ENCODE measurements around the gene CIRBP.

DNA sequence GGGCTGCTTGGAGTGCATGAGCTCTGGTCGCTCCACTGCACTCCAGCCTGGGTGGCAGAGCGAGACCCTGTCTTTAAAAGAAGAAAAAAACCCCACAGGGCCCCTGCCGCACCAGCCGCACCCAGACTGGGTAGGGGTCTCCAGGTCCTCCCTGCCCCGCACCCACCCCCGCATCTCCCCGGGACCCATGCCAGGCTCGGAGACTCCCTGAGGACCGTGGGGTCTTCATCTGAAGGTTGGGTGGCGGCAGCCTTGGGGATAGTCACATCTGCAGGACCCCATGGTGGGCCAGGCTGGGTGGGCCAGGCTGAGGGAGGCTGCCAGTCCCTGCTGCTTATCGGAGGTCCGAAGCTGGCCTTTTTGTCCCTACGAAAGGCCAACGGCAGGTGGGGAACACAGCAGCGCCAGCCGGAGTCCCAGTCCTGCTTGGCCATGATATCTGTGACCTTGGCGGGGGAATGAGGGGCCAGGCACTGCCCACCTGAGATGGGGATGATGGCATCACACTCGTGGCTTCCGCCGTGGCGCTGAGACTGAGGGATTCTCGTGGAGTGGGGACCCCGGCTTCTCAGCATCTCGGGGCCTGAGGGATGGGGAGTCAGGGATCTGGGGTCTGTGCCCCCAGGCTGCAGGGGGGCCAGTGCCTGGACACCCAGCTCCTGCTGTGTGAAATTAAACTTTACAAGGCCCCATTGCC lies 27.6 kb downstream of the CIRBP start:
- TF ChIP-seq, protein P1, sequence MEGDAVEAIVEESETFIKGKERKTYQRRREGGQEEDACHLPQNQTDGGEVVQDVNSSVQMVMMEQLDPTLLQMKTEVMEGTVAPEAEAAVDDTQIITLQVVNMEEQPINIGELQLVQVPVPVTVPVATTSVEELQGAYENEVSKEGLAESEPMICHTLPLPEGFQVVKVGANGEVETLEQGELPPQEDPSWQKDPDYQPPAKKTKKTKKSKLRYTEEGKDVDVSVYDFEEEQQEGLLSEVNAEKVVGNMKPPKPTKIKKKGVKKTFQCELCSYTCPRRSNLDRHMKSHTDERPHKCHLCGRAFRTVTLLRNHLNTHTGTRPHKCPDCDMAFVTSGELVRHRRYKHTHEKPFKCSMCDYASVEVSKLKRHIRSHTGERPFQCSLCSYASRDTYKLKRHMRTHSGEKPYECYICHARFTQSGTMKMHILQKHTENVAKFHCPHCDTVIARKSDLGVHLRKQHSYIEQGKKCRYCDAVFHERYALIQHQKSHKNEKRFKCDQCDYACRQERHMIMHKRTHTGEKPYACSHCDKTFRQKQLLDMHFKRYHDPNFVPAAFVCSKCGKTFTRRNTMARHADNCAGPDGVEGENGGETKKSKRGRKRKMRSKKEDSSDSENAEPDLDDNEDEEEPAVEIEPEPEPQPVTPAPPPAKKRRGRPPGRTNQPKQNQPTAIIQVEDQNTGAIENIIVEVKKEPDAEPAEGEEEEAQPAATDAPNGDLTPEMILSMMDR (IDR thresholded peaks at IDR 0.05; ENCODE audit: low read depth, low read length, poor library complexity, severe bottlenecking), result no peak
- no peak for TF ChIP-seq EZH2phosphoT487 (IDR thresholded peaks at IDR 0.05; ENCODE audit: borderline replicate concordance, low read length)

Data from DOHH2 (cell line).